Smooth muscle cell (in vitro differentiated cells): ENCODE measurements around the gene NHERF2. TPM values are rescaled to one million over a fixed set of nuclear protein-coding genes. Genes with fewer than 3 reads are reported as not detected.

Source experiments
- DNase-seq: peaks from one replicate; lab custom pipeline; 2025; ENCODE audit not compliant: unreplicated experiment; lab: John Stamatoyannopoulos, UW
- H2AFZ ChIP-seq: fragments of 200-600 bp; sonication (generic); 2 replicates; pipeline ENCODE4 v1.6.0; 2016; ENCODE audit warnings: antibody characterized with exemption, low read depth, mild to moderate bottlenecking
- H3F3A ChIP-seq: fragments of 200-600 bp; sonication (generic); 2 replicates; pipeline ENCODE4 v1.6.0; 2017; ENCODE audit warnings: antibody characterized with exemption, low read depth
- H3K27ac ChIP-seq: fragments of 200-600 bp; sonication (generic); 2 replicates; pipeline ENCODE4 v1.5.1; 2016; ENCODE audit warnings: low read depth, mild to moderate bottlenecking
- H3K27me3 ChIP-seq: fragments of 200-600 bp; sonication (generic); 2 replicates; pipeline ENCODE4 v1.6.1; 2016; ENCODE audit warnings: low read depth, mild to moderate bottlenecking
- H3K36me3 ChIP-seq: fragments of 200-600 bp; sonication (generic); 2 replicates; pipeline ENCODE4 v1.5.1; 2016; ENCODE audit warnings: low read depth
- H3K4me1 ChIP-seq: fragments of 200-600 bp; sonication (generic); 2 replicates; pipeline ENCODE4 v1.5.1; 2016; ENCODE audit warnings: low read depth
- H3K4me2 ChIP-seq: fragments of 200-600 bp; sonication (generic); 2 replicates; pipeline ENCODE4 v1.6.0; 2016; ENCODE audit warnings: mild to moderate bottlenecking
- H3K4me3 ChIP-seq: fragments of 200-600 bp; sonication (generic); 2 replicates; pipeline ENCODE4 v1.5.1; 2016; ENCODE audit warnings: mild to moderate bottlenecking
- H3K79me2 ChIP-seq: fragments of 200-600 bp; sonication (generic); 2 replicates; pipeline ENCODE4 v1.6.0; 2016; ENCODE audit warnings: low read depth, mild to moderate bottlenecking
- H3K9ac ChIP-seq: fragments of 200-600 bp; sonication (generic); 2 replicates; pipeline ENCODE4 v1.6.0; 2016; ENCODE audit warnings: low read depth
- H3K9me3 ChIP-seq: fragments of 200-600 bp; sonication (generic); replicated peaks from 2 replicates; pipeline ENCODE4 v1.5.1; 2016; ENCODE audit warnings: low read depth
- H4K20me1 ChIP-seq: fragments of 200-600 bp; sonication (generic); 2 replicates; pipeline ENCODE4 v1.6.0; 2016; ENCODE audit warnings: low read depth
- CTCF ChIP-seq: fragments of 200-600 bp; sonication (generic); IDR thresholded peaks from 2 replicates; pipeline ENCODE4 v1.5.1; 2017; ENCODE audit warnings: borderline replicate concordance, mild to moderate bottlenecking, antibody characterized with exemption; ENCODE audit not compliant: insufficient read depth, poor library complexity, severe bottlenecking
- WGBS: methylation state at CpG from one replicate; pipeline ENCODE4 v1.1.7; 2016; ENCODE audit warnings: low lambda C conversion rate; 5-methylcytosine and 5-hydroxymethylcytosine counted together
- polyA plus RNA-seq: library from polyadenylated mRNA; unstranded; fragments of >200 nt; fragmentation: Nextera tagmentation; extraction: Ambion mirVana; gene quantifications from 2 replicates; pipeline ENCODE4 v1.2.1, GENCODE V29; 2016
- total RNA-seq: library from RNA; depleted of rRNA; stranded (reverse); fragments of >200 nt; gene quantifications from 2 replicates; pipeline ENCODE4 v1.2.3, GENCODE V29; 2014

Gene NHERF2
- total and polyA plus RNA-seq, 2 experiments from 2014 or later: 14.4 to 40.2 TPM

GRCh38 chr16:1987198-1987597 lies 39.5 kb upstream of the NHERF2 start:
- Histone ChIP-seq H3K36me3 (no peaks in the 10 kb centered on the region), H3K4me1 (peaks cover 18% of the 10 kb centered on the region), H3K27me3 (peaks cover 47% of the 10 kb centered on the region), H3F3A (peaks cover 15% of the 10 kb centered on the region), H3K27ac (no peak overlapping the region), H3K9ac (no peak overlapping the region), H2AFZ (no peak overlapping the region), H3K79me2 (no peaks in the 10 kb centered on the region), H3K9me3 (no peaks in the 10 kb centered on the region), H4K20me1 (no peaks in the 10 kb centered on the region), H3K4me2 (no peak overlapping the region), H3K4me3 (no peak overlapping the region)
- no peak for DNase-seq
- no peak for TF ChIP-seq CTCF
- 98% methylated on average over 10 of the region's 10 CpGs for WGBS

- Histone ChIP-seq H3K4me2 (peak within 1 kb of the TSS; percentile 82), H3K9me3 (no peaks in the 10 kb centered on the region), H3K9ac (no peak within 1 kb of the TSS), H3K79me2 (no peaks in the 10 kb centered on the region), H2AFZ (no peak within 1 kb of the TSS), H3F3A (peaks cover 14% of the 10 kb centered on the region), H3K27me3 (peaks cover 39% of the 10 kb centered on the region), H3K4me3 (peak within 1 kb of the TSS; percentile 46), H3K27ac (no peak within 1 kb of the TSS), H3K36me3 (no peaks in the 10 kb centered on the region), H4K20me1 (no peaks in the 10 kb centered on the region), H3K4me1 (peaks cover 18% of the 10 kb centered on the region)
- no peak for DNase-seq
- 13% methylated on average over 37 of the region's 67 CpGs for WGBS
- no peak for TF ChIP-seq CTCF
Observed at GRCh38 chr16:1989209-1990100, 37.2 kb upstream of the NHERF2 start, which contains the start of gene SYNGR3. SYNGR3 (plus strand) TSS chr16:1989970; CDS start chr16:1990103, 133 bp downstream.

- WGBS: 0% methylated on average over 4 of the region's 25 CpGs
- H3K9ac ChIP-seq: no peak overlapping the region
- TF ChIP-seq CTCF: no peak
- peak overlapping the region; percentile 46 for H3K4me3 ChIP-seq
- DNase-seq: no peak
- peaks cover 39% of the 10 kb centered on the region for H3K27me3 ChIP-seq
- no peaks in the 10 kb centered on the region for H3K36me3 ChIP-seq
- no peaks in the 10 kb centered on the region for H4K20me1 ChIP-seq
- no peak overlapping the region for H3K27ac ChIP-seq
- H2AFZ ChIP-seq: no peak overlapping the region
- no peaks in the 10 kb centered on the region for H3K9me3 ChIP-seq
- no peaks in the 10 kb centered on the region for H3K79me2 ChIP-seq
- peaks cover 8% of the 10 kb centered on the region for H3F3A ChIP-seq
- H3K4me1 ChIP-seq: peaks cover 13% of the 10 kb centered on the region
- H3K4me2 ChIP-seq: peak overlapping the region; percentile 82
Observed at GRCh38 chr16:1990101-1990350, 36.7 kb upstream of the NHERF2 start.
